ENCODE measurements around the gene KAT2B.
"Not testable (repeated sequence)": the region's sequence is repeated elsewhere in the genome, so short reads cannot be mapped to it uniquely, and the experiment has no call there.

The KAT2B gene

GRCh38 chr3:20012164-20012563 lies 28.1 kb upstream of the KAT2B start, which contains the start of gene PP2D1:
Gene PP2D1 (minus strand): TSS chr3:20012264. CDS start chr3:20012072, 192 bp downstream.
- TF ChIP-seq CTCF (conservative IDR thresholded peaks at IDR 0.05; ENCODE audit: low read length): no peak
- no peak for DNase-seq (ENCODE audit: low read depth)
- H3K4me3 ChIP-seq (ENCODE audit: low read length): no peak within 1 kb of the TSS

- no peak overlapping the region for H3K4me3 ChIP-seq (ENCODE audit: low read length)
- DNase-seq (ENCODE audit: low read depth): no peak
- no peak for TF ChIP-seq CTCF (conservative IDR thresholded peaks at IDR 0.05; ENCODE audit: low read length)
Measured at GRCh38 chr3:20013396-20013795, 26.9 kb upstream of the KAT2B start.

- no peak for TF ChIP-seq CTCF (conservative IDR thresholded peaks at IDR 0.05; ENCODE audit: low read length)
- no peak for DNase-seq (ENCODE audit: low read depth)
- H3K4me3 ChIP-seq (ENCODE audit: low read length): no peak overlapping the region
Measured at GRCh38 chr3:20015525-20015924, 24.7 kb upstream of the KAT2B start.

GRCh38 chr3:20016076-20016475 lies 24.2 kb upstream of the KAT2B start:
- not testable (repeated sequence) for H3K4me3 ChIP-seq (ENCODE audit: low read length); DNase-seq (ENCODE audit: low read depth)

GRCh38 chr3:20022954-20023622 lies 17.2 kb upstream of the KAT2B start:
- DNase-seq (ENCODE audit: low read depth): no peak
- TF ChIP-seq CTCF (conservative IDR thresholded peaks at IDR 0.05; ENCODE audit: low read length): no peak
- no peak overlapping the region for H3K4me3 ChIP-seq (ENCODE audit: low read length)

- no peak for DNase-seq (ENCODE audit: low read depth)
- no peak for TF ChIP-seq CTCF (conservative IDR thresholded peaks at IDR 0.05; ENCODE audit: low read length)
Measured at GRCh38 chr3:20023623-20024405, 16.4 kb upstream of the KAT2B start.

GRCh38 chr3:20027136-20027535 lies 13.1 kb upstream of the KAT2B start:
- no peak for TF ChIP-seq CTCF (conservative IDR thresholded peaks at IDR 0.05; ENCODE audit: low read length)
- H3K4me3 ChIP-seq (ENCODE audit: low read length): no peak overlapping the region
- DNase-seq (ENCODE audit: low read depth): no peak

More at GRCh38 chr3:20023623-20024405, 16.4 kb upstream of the KAT2B start:
- no peak overlapping the region for H3K4me3 ChIP-seq (ENCODE audit: low read length)
